GM12878 (cell line): Measurements from ENCODE around the gene MAF. TPM values are rescaled to one million over a fixed set of nuclear protein-coding genes. Genes with fewer than 3 reads are reported as not detected.

ENCODE experiments used
- ATAC-seq: fragments of 200-7000 bp; cut with Tn5 transposase; 3 replicates; pipeline ENCODE4 v1.9.1; 2020; ENCODE audit warnings: mild to moderate bottlenecking, moderate library complexity
- BruUV-seq: library from RNA; stranded (reverse); fragments of 400-500 nt; replicated peaks from 2 replicates; lab custom pipeline; 2021; lab: Mats Ljungman, UMichigan
- CTCF ChIA-PET: fragments of 300-600 bp; sonication (Branson Sonifier 250); formaldehyde crosslinking; extraction: SDS; loops from one replicate; lab custom pipeline; 2021; ENCODE audit warnings: inconsistent platforms; lab: Yijun Ruan, JAX
- POLR2A ChIA-PET: fragments of 350-600 bp; formaldehyde crosslinking; extraction: SDS; loops from one replicate; lab custom pipeline; 2021; ENCODE audit warnings: inconsistent platforms; lab: Charles Lee
- RAD21 ChIA-PET: fragments of 300-600 bp; sonication (Branson Sonifier 250); formaldehyde crosslinking; loops from one replicate; lab custom pipeline; 2023; ENCODE audit warnings: antibody characterized with exemption; ENCODE audit not compliant: unreplicated experiment; lab: Charles Lee
- SMC1A ChIA-PET: fragments of 300-600 bp; sonication (Branson Sonifier 250); formaldehyde crosslinking; loops from one replicate; lab custom pipeline; 2023; ENCODE audit not compliant: unreplicated experiment, uncharacterized antibody; lab: Charles Lee
- DNase-seq: peaks from one replicate; pipeline ENCODE4 v3.0.0-alpha.2; 2011; ENCODE audit warnings: low read depth, low spot score
- FAIRE-seq: peaks from 3 replicates; lab custom pipeline; 2011; peaks lifted over from hg19 to GRCh38; lab: Jason Lieb, UNC
- H2AFZ ChIP-seq: 2 replicates; pipeline ENCODE4 v1.6.0; 2011; ENCODE audit warnings: low read depth, low read length, control low read depth; ENCODE audit not compliant: control insufficient read depth
- H3K27ac ChIP-seq: 2 replicates; pipeline ENCODE4 v1.5.1; 2011; ENCODE audit warnings: control low read depth; ENCODE audit not compliant: control insufficient read depth, insufficient read depth
- H3K27me3 ChIP-seq, 2 experiments: replicated peaks in 1 of 2; 2 replicates each; pipeline versions ENCODE4 v1.6.0 to v1.6.1; 2011; ENCODE audit warnings: low read length in 1 of 2; ENCODE audit not compliant: control insufficient read depth in 2 of 2, insufficient read depth in 2 of 2
- H3K36me3 ChIP-seq, 2 experiments: 2 replicates each; pipeline ENCODE4 v1.5.1; 2011; ENCODE audit warnings: low read length in 1 of 2; ENCODE audit not compliant: control insufficient read depth in 2 of 2, insufficient read depth in 2 of 2
- H3K4me1 ChIP-seq: 2 replicates; pipeline ENCODE4 v1.6.1; 2011; ENCODE audit warnings: mild to moderate bottlenecking, low read length, moderate library complexity, mixed read lengths; ENCODE audit not compliant: control insufficient read depth, insufficient read depth
- H3K4me2 ChIP-seq: 2 replicates; pipeline ENCODE4 v1.6.0; 2011; ENCODE audit warnings: control low read depth; ENCODE audit not compliant: control insufficient read depth, insufficient read depth
- H3K4me3 ChIP-seq: fragments of 200-600 bp; sonication (generic); 2 replicates; pipeline ENCODE4 v1.5.1; 2016
- H3K79me2 ChIP-seq: 2 replicates; pipeline ENCODE4 v1.6.0; 2011; ENCODE audit warnings: low read length; ENCODE audit not compliant: control insufficient read depth, insufficient read depth
- H3K9ac ChIP-seq: 2 replicates; pipeline ENCODE4 v1.8.0; 2011; ENCODE audit warnings: low read length, control low read depth, mixed read lengths; ENCODE audit not compliant: control insufficient read depth, insufficient read depth
- H3K9me3 ChIP-seq: replicated peaks from 3 replicates; pipeline ENCODE4 v1.5.1; 2011; ENCODE audit warnings: mild to moderate bottlenecking, low read length; ENCODE audit not compliant: control insufficient read depth, insufficient read depth
- H4K20me1 ChIP-seq: 2 replicates; pipeline ENCODE4 v1.6.0; 2011; ENCODE audit not compliant: control insufficient read depth, insufficient read depth
- HDAC2 ChIP-seq: fragments of 200-600 bp; sonication (generic); IDR thresholded peaks from 2 replicates; pipeline ENCODE4 v1.6.1; 2017
- WGBS: methylation state at CpG from one replicate; pipeline ENCODE4 v1.1.6; 2016; ENCODE audit warnings: low lambda C conversion rate; ENCODE audit not compliant: insufficient replicate concordance, insufficient coverage; ENCODE audit errors: missing lambda C conversion rate; 5-methylcytosine and 5-hydroxymethylcytosine counted together
- in situ Hi-C: fragments of 300-500 bp; cut with MboI; formaldehyde crosslinking; loops from 9 replicates; pipeline ENCODE4 v1.14.3; 2018; ENCODE audit warnings: mixed read lengths
- intact Hi-C: fragments of 100-400 bp; cut with micrococcal nuclease; formaldehyde crosslinking; loops from one replicate; pipeline ENCODE4 v1.14.2; 2022; ENCODE audit not compliant: unreplicated experiment
- polyA plus RNA-seq, 11 experiments: library from polyadenylated mRNA; depleted of rRNA in 4 of 11; unstranded in 6 of 11; stranded (reverse) in 5 of 11; fragments of >200 nt; fragmentation: Nextera tagmentation in 4 of 11; fragmentation: Illumina TruSeq in 1 of 11; extraction: Ambion mirVana in 4 of 11; extraction: Trizol in 1 of 11; gene quantifications; 1 replicate in 1 of 11; 2 replicates in 10 of 11; pipeline versions ENCODE4 v1.2.1 to v1.2.3, GENCODE V29; 2011 to 2016; ENCODE audit warnings: inconsistent platforms in 2 of 11, missing spikeins in 2 of 11, low read depth in 1 of 11
- total RNA-seq, 4 experiments: library from RNA; depleted of rRNA in 3 of 4; stranded (reverse); fragments of >200 nt in 3 of 4; fragmentation: Illumina TruSeq in 1 of 4; extraction: Trizol in 1 of 4; gene quantifications; 2 replicates each; pipeline versions ENCODE4 v1.2.1 to v1.2.3, GENCODE V29; 2013 to 2021
- TF ChIP-seq, protein P1 (sequence below): fragments of 450-650 bp; IDR thresholded peaks from 2 replicates; pipeline ENCODE4 v1.6.1; 2017; ENCODE audit warnings: borderline replicate concordance
- TF ChIP-seq, protein P2 (sequence below): fragments of 450-650 bp; IDR thresholded peaks from 2 replicates; pipeline ENCODE4 v1.6.1; 2014; ENCODE audit warnings: mild to moderate bottlenecking

Gene MAF
- total and polyA plus RNA-seq, 10 of the 15 experiments (the other 5 are each of a cell fraction or from before 2014, with no cell fraction given), result 0.03 to 0.13 TPM; not detected in 8

DNA sequence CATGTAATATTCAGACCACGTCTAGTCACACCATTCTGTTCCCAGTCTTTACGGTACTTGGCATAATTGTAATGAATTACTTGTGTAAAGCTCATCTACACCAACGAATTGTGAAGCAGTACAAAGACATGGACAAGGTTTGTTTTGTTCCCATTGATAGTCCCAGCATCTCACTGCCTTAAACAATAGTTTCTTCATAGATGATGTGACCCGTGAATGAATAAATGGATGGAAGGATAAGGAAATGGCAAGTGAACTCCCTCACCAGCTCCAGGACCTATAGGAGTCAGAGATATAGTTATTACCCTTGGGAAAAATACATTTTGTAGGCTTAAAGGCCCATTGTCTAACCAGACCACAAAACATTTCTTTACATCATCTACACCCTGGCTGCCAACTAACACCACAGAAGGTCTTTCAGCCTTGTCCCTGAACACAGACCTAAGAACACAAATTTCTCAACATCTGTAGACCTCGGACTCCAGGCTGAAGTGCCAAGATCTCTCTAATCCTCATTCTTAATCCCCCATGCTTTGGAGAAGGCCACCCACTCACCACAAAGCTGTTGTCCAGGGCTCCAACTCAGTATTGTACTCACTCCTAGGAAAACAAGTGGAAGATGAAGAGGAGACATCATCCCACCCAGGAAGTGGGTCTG is 38.2 kb downstream of the MAF start:
- no peak for DNase-seq

More for the DNA sequence above, 38.2 kb downstream of the MAF start:
- no peak for ATAC-seq
- Histone ChIP-seq H3K4me2 (no peak overlapping the region), H3K9ac (no peak overlapping the region), H3K4me1 (no peaks in the 10 kb centered on the region), H3K79me2 (no peaks in the 10 kb centered on the region), H3K9me3 (no peaks in the 10 kb centered on the region), H3K27me3 (no peaks in the 10 kb centered on the region), H3K36me3 (no peaks in the 10 kb centered on the region), H4K20me1 (no peaks in the 10 kb centered on the region), H2AFZ (no peak overlapping the region), H3K4me3 (no peak overlapping the region), H3K27ac (no peak overlapping the region)
- ChIA-PET CTCF (no interaction called here), SMC1A (no interaction called here), POLR2A (no interaction called here), RAD21 (no interaction called here)
- in situ Hi-C loops, result no loop called here
- no peak for FAIRE-seq
- 32% methylated on average over 5 of the region's 5 CpGs for WGBS
- intact Hi-C loops, result no loop called here
- BruUV-seq, result no TSS peak
- TF ChIP-seq, protein P1, sequence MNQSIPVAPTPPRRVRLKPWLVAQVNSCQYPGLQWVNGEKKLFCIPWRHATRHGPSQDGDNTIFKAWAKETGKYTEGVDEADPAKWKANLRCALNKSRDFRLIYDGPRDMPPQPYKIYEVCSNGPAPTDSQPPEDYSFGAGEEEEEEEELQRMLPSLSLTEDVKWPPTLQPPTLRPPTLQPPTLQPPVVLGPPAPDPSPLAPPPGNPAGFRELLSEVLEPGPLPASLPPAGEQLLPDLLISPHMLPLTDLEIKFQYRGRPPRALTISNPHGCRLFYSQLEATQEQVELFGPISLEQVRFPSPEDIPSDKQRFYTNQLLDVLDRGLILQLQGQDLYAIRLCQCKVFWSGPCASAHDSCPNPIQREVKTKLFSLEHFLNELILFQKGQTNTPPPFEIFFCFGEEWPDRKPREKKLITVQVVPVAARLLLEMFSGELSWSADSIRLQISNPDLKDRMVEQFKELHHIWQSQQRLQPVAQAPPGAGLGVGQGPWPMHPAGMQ, result no peak
- TF ChIP-seq, protein P2, sequence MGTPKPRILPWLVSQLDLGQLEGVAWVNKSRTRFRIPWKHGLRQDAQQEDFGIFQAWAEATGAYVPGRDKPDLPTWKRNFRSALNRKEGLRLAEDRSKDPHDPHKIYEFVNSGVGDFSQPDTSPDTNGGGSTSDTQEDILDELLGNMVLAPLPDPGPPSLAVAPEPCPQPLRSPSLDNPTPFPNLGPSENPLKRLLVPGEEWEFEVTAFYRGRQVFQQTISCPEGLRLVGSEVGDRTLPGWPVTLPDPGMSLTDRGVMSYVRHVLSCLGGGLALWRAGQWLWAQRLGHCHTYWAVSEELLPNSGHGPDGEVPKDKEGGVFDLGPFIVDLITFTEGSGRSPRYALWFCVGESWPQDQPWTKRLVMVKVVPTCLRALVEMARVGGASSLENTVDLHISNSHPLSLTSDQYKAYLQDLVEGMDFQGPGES, result no peak
- TF ChIP-seq HDAC2, result no peak
